ENCODE results near the gene XPO6.
"Not testable (repeated sequence)": the region's sequence is repeated elsewhere in the genome, so short reads cannot be mapped to it uniquely, and the experiment has no call there.

XPO6 gene

GRCh38 chr16:28211758-28212531 lies at the start of gene XPO6:
Gene XPO6, minus strand, starts transcription at chr16:28211965. Its CDS starts 597 bp downstream, at chr16:28211368.
- DNase-seq = peak; percentile 100

DNA sequence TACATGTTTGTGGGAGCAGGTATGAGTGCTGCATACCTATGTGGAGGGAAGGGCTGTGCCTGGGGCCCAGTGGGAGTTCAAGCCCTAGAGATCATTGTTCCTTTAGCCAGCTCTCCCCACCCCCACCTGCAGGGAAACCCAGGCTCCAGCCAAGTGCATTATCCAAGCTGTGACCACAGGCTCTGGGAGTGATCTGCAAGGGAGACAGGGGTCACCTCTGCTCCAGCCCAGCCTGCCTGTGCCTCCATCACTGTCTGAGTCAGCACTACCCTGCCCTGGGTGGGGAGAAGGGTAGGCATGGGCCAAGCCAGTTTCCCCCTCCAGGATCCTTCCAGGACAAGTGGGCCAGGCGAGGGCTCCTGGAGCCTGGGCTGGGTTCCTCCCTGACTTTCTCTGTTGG lies 48.4 kb upstream of the XPO6 start:
- no peak for DNase-seq

GRCh38 chr16:28259781-28260150 lies 48.0 kb upstream of the XPO6 start:
- no peak for DNase-seq

DNA sequence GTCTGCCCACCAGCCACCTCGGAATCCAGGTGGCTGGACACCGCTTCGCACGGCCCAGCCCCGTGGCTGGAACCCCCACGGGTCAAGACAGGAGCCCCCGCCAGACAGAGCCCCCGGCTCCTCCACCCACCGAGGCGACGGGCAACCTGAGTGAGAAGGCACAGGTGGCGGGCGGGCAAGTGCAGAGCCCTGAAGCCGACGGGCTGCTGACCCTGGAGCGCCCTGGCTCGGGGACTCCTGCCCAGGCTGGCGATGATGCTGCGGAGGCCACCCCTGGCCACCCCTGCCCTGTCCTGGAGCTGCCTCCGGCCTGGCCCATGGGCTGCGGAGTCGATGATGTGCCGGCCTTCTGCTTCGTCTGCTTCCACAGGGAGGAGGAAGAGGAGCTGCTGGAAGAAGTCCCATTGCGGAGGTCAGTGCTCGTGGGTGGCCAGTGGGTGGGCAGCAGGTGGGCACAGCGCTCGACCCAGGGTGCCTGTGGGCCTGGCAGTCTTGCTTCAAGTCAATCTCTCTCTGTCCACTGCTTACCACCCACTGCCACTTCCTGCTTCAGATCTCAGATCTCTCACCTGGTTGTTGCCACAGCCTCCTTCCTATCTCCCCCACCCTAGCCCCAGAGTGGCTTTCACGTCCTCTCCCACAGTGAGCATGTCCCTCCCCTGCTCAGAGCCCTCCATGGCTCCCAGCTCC lies 47.5 kb upstream of the XPO6 start:
- no peak for DNase-seq

DNA sequence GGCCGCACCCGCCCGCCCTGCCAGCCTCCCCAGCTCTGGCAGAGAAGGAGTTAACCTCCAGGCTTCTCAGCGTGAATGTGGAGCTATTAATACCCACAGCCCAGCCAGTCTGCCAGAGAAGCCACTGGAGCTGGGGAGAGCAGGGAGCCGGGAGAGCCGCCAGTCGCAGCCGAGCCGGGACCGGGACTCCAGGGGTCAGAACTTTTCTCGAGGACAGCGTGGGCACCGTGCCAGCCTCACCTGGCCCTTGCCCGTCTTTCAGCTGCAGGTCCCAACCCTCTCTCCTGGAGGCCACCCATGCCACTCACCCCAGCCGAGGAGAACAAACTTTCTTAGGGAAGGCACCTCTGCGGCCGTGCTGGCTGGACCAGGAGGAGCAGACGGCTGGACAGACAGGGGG lies 46.8 kb upstream of the XPO6 start:
- no peak for DNase-seq

DNA sequence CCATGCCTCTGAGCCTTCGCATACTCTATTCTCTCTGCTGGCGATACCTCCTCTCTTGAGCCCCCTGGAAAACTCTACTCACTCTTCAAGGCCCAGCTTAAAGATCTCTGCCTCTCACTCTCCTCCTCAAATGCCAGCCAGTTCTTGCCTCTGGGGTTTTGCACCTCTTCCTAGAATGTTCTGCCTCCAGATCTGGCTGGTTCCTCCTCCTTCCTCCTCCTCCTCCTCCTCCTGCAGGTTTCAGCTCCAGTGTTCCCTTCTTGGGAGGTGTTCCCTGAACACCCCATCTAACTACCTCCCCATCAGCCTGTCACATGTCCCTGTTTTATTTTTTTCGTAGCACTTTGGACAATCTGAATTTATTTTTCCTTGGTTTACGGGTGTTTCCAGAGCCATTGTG lies 45.5 kb upstream of the XPO6 start:
- DNase-seq = no peak

GRCh38 chr16:28255838-28256237 lies 44.1 kb upstream of the XPO6 start:
- no peak for DNase-seq

DNA sequence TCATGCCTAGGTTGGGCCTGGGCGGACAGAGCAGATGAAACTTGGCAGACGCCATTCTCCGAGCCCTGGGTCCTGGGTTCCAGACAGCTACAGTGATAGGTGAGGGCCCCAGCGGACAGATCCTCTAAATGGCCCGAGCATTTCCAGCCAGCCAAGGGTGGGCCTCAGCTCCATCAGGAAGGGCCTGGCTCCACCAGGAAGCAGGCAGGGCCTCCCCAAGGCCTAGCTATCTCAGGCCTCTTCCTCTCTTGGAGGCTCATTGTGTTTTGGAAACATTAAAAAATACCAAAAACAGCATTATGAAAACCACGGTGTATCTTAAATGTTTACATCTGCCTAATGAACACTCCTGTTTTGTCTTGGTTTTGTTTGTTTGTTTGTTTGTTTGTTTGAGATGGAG lies 42.4 kb upstream of the XPO6 start:
- no peak for DNase-seq

DNA sequence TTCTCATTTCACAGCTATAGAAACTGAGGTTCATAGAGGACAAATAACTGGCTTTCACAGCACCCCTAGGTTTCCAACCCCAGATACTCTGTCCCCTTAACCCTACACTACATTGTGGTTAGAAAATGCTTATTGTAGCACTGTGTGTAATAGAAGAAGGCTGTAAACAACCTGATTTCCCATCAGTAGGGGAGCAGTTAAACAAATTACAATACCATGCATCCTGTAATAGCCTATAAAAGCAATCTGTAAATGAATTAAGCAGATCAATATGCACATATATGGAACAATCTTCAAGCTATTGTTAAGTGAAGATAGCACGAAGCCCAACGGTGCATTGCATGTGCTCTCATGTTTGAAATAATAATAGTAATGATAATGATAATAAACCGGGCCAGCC lies 39.2 kb upstream of the XPO6 start:
- DNase-seq = no peak

DNA sequence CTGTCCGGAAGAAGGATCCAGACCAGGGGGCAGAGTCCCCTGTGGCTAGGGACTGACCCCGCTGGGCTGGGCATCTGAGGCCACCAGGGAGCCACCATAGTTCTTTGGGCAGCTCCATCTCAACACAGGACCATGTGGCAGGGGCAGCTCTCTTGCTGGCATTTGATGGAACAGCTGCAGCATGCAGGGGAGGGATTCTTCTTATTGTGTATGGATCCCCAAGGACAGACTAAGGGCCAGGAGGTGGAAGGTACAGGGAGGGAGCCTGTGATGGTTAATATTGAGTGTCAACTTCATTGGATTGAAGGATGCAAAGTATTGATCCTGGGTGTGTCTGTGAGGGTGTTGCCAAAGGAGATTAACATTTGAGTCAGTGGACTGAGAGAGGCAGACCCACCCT lies 37.7 kb upstream of the XPO6 start:
- DNase-seq = not testable (repeated sequence)

DNA sequence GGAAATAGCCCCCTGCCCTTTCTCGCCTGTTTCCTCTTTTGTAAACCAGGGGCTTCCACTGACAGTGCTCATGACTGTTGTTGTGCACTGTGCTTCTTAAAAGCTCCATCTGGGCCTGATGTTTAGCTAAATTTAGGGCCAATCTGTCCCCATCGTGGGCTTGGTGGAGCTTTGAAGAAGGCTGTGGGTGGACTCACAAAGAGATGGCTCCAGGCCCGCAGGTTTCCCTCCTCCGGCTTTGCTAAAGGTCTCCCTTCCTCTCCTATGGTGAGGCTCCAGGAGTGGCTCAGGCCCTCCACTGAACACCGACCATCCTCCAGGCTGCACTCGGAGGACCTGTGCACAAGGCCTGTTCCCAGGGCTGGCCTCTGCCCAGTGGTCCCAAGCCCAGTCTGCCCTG lies 30.2 kb upstream of the XPO6 start:
- DNase-seq = no peak

DNA sequence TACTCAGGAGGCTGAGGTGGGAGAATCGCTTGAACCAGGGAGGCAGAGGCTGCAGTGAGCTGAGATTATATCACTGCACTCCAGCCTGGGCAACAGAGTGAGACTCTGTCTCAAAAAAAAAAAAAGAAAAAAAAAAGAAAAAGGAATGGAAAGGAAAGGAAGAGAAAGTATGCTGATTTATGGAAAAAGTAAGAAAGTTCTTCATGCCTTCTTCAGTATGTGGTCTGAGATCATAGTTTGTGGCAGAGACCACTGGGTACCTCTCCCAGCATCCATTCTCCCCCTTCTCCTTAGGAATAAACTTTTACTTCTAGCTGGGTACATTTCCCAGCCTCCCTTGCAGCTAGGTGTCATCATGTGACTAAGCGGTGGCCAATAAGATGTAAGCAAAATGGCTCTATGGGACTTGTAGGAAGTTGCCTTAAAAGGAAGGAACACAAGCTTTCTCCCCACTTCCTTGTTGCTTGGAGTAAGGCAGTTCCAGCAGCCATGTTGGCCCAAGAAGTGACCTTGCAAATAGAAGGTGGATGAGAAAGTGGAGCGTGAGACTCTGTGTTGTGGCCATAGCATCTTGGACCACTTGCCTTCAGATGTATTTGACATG lies 26.1 kb upstream of the XPO6 start:
- DNase-seq = no peak

- no peak for DNase-seq
Observed at GRCh38 chr16:28231763-28232162, 20.0 kb upstream of the XPO6 start.

- not testable (repeated sequence) for DNase-seq
Observed at GRCh38 chr16:28223909-28224308, 12.1 kb upstream of the XPO6 start.

DNA sequence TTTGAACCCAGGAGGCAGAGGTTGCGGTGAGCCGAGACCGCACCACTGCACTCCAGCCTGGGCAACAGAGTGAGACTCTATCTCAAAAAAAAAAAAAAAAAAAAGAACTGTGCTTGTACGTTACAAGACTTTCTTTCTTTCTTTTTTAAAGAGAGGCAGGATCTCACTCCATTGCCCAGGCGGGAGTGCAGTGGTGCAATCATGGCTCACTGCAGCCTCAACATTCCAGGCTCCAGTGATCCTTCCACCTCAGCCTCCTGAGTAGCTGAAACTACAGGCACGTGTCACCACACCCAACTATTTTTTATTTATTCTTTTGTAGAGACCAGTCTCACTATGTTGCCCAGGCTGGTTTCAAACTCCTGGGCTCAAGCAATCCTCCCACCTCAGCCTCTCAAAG lies 8.0 kb upstream of the XPO6 start:
- not testable (repeated sequence) for DNase-seq

GRCh38 chr16:28219282-28219681 lies 7.5 kb upstream of the XPO6 start:
- no peak for DNase-seq

GRCh38 chr16:28218109-28218508 lies 6.3 kb upstream of the XPO6 start:
- peak; percentile 45 for DNase-seq

DNA sequence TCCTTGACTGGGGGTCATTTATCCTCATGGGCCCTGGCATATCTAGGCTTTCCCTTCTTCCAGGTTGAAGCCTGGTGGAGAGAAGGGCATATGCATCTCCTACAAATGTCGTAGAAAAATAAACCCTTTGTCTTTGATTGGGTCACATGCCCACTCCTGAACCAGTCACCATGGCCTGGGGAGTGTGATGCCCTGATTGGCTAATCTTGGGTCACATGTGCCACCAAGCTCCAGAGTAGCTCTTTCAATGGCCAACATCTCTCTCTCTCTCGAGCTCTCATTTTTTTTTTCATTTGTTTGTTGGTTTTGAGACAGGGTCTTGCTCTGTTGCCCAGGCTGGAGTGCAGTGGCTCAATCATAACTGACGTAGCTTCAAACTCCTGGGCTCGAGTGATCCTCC lies 5.6 kb upstream of the XPO6 start:
- DNase-seq = no peak

GRCh38 chr16:28213396-28213795 lies 1.6 kb upstream of the XPO6 start:
- no peak for DNase-seq

DNA sequence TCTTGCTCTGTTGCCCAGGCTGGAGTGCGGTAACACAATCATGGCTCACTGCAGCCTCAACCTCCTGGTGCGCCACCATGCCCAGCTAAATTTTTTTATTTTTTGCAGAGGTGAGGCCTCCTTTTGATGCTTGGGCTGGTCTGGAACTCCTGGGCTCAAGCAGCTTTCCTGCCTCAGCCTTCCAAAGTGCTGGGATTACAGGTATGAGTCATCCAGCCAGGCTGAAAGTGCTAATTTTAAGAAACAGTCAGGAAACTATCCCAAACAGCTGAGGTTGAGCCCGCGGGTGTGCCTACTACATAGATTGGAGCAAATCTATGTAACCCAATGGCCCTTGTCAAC lies 738 bp upstream of the XPO6 start:
- no peak for DNase-seq

DNA sequence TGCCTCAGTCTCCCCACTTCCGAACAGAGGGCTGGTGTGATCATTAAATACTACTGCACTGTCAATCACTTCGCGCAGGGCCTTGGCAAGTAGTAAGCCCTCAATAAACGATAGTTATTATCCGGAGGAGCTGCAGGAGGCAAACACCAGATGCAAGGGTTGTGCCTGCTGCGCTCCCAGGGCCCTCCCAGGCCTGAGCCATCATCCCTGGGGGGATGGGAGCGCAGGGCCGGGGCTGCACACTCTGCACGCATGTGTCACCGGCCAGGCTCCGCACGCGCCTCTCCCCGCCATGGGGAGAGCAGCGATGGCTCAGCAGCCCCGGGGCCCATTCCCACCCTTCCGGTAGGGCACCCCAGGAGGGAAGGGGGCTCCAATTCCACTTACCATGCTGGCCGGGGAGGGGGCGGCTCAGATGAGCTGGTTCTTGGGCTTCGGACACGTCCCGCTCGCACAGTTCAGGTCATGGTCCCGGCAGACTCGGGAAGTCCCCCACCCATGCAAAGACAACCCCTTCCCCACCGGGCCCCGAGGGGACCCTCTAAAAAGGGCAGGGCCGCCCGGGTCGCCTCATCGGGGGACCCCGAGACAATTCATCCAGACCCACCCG lies 681 bp downstream of the XPO6 start:
- DNase-seq = peak; percentile 76

DNA sequence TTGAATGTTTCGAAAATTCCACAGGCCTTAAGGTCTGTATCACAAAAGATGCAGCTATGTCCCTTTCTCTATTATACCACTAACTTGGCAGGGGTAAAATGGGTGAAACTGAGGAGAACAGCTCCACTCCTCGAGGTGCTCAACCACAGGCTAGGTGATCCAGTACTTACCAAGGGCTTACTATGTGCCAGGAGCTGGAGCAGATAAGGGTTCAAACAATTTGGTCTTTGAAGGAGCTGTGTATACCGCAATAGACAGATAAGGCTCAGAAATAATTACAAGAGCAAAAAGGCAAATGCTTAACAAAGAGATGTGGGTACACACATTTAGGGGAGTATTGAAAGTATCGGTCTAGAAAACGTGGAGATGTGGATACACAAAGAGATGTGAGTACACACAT lies 1.5 kb downstream of the XPO6 start:
- no peak for DNase-seq

DNA sequence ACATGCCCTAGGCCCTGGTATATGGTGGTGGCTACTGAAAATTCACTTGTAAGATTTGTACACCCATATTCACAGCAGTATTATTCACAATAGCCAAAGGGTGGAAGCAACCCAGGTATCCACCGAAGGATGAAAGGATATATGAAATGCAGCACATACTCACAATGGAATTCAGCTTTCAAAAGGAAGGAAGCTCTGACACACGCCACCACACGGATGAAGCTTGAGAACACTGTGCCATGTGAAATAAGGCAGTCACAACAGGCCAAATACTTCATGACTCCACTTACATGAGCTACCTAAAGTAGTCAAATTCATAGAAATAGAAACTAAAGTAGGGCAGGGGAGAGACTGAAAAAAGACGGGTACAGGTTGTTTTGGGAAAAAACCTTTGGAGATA lies 2.9 kb downstream of the XPO6 start:
- DNase-seq = no peak

GRCh38 chr16:28208131-28208530 lies 3.6 kb downstream of the XPO6 start:
- no peak for DNase-seq

Data from stimulated activated CD4-positive, alpha-beta T cell treated with anti-CD3 and anti-CD28 coated beads, Interleukin-4, amount 100 ng/mL, for 1 hour (primary cell).